H1 (cell line): ENCODE measurements around the gene HIGD2B. TPM values are rescaled to one million over a fixed set of nuclear protein-coding genes. Genes with fewer than 3 reads are reported as not detected.

ENCODE experiments used
- CTCF ChIA-PET: fragments of 300-600 bp; sonication (Branson Sonifier 250); formaldehyde crosslinking; loops from one replicate; lab custom pipeline; 2021; ENCODE audit not compliant: partially characterized antibody; lab: Charles Lee
- POLR2A ChIA-PET: fragments of 300-600 bp; sonication (Branson Sonifier 250); formaldehyde crosslinking; loops from one replicate; lab custom pipeline; 2021; ENCODE audit warnings: inconsistent platforms; ENCODE audit not compliant: partially characterized antibody; lab: Charles Lee
- DNase-seq, 2 experiments: peaks; one replicate each; pipeline versions ENCODE4 v3.0.0 to v3.0.0-alpha.2; 2010 to 2022; ENCODE audit warnings: low spot score in 2 of 2, low read depth in 1 of 2, mixed read lengths in 1 of 2
- FAIRE-seq: peaks from 2 replicates; lab custom pipeline; 2011; peaks lifted over from hg19 to GRCh38; lab: Jason Lieb, UNC
- H2AFZ ChIP-seq: 2 replicates; pipeline ENCODE4 v1.8.1; 2012; ENCODE audit warnings: low read length, inconsistent platforms
- H2AK5ac ChIP-seq: 2 replicates; pipeline ENCODE4 v1.6.1; 2013; ENCODE audit warnings: low read depth, low read length
- H2BK120ac ChIP-seq: replicated peaks from 2 replicates; pipeline ENCODE3; 2013; ENCODE audit warnings: low read depth, low read length, inconsistent platforms
- H2BK12ac ChIP-seq: 2 replicates; pipeline ENCODE4 v1.6.1; 2013; ENCODE audit warnings: low read depth, low read length
- H2BK15ac ChIP-seq: 2 replicates; pipeline ENCODE4 v1.6.1; 2013; ENCODE audit warnings: low read length
- H2BK20ac ChIP-seq: 2 replicates; pipeline ENCODE4 v1.6.1; 2013; ENCODE audit warnings: low read length
- H2BK5ac ChIP-seq: 2 replicates; pipeline ENCODE4 v1.6.1; 2013; ENCODE audit warnings: low read depth, low read length
- H3K14ac ChIP-seq: 2 replicates; pipeline ENCODE4 v1.6.1; 2013; ENCODE audit warnings: inconsistent platforms; ENCODE audit not compliant: insufficient read length
- H3K18ac ChIP-seq: 2 replicates; pipeline ENCODE4 v1.6.1; 2013; ENCODE audit warnings: low read length; ENCODE audit errors: extremely low read depth
- H3K23ac ChIP-seq: 2 replicates; pipeline ENCODE4 v1.6.1; 2013; ENCODE audit warnings: inconsistent platforms; ENCODE audit not compliant: insufficient read length
- H3K23me2 ChIP-seq: 2 replicates; pipeline ENCODE4 v1.6.1; 2013; ENCODE audit warnings: low read depth, low read length
- H3K27ac ChIP-seq: 2 replicates; pipeline ENCODE4 v1.6.1; 2011; ENCODE audit warnings: low read depth, low read length, inconsistent platforms
- H3K27me3 ChIP-seq, 4 experiments: replicated peaks in 1 of 4; 1 replicate in 1 of 4; 2 replicates in 3 of 4; pipeline versions ENCODE4 v1.6.1 to v1.8.1; 2011 to 2013; ENCODE audit warnings: low read length in 3 of 4, mild to moderate bottlenecking in 3 of 4, inconsistent platforms in 2 of 4, mixed read lengths in 2 of 4, moderate library complexity in 1 of 4; ENCODE audit not compliant: control insufficient read depth in 3 of 4, insufficient read depth in 3 of 4; ENCODE audit errors: extremely low read depth in 1 of 4
- H3K36me3 ChIP-seq, 4 experiments: 2 replicates each; pipeline versions ENCODE4 v1.6.1 to v1.8.1; 2011 to 2013; ENCODE audit warnings: mild to moderate bottlenecking in 4 of 4, low read length in 3 of 4, moderate library complexity in 2 of 4, control low read depth in 1 of 4, inconsistent platforms in 1 of 4; ENCODE audit not compliant: insufficient read depth in 4 of 4, control insufficient read depth in 2 of 4
- H3K4ac ChIP-seq: replicated peaks from 2 replicates; pipeline ENCODE3; 2013; ENCODE audit warnings: low read length, low read depth, mixed read lengths, inconsistent platforms; ENCODE audit not compliant: insufficient read length
- H3K4me1 ChIP-seq, 4 experiments: replicated peaks in 1 of 4; 1 replicate in 1 of 4; 2 replicates in 3 of 4; pipeline versions ENCODE4 v1.6.1 to v1.8.1; 2011 to 2013; ENCODE audit warnings: low read length in 3 of 4, inconsistent platforms in 2 of 4, mixed read lengths in 1 of 4; ENCODE audit not compliant: insufficient read depth in 4 of 4, control insufficient read depth in 3 of 4
- H3K4me2 ChIP-seq, 2 experiments: 2 replicates each; pipeline versions ENCODE4 v1.6.1 to v1.8.1; 2011 to 2013; ENCODE audit warnings: low read depth in 2 of 2, low read length in 2 of 2, control low read depth in 1 of 2, inconsistent platforms in 1 of 2, mild to moderate bottlenecking in 1 of 2; ENCODE audit not compliant: insufficient read depth in 1 of 2
- H3K4me3 ChIP-seq, 4 experiments: fragments of 200-600, 300-600 bp in 1 of 4; sonication (generic), shearing (Covaris generic), sonication (Bioruptor Twin) in 1 of 4; 2 replicates each; pipeline versions ENCODE4 v1.5.1 to v1.8.1; 2011 to 2016; ENCODE audit warnings: low read length in 4 of 4, low read depth in 3 of 4, control low read depth in 2 of 4, inconsistent platforms in 2 of 4, mild to moderate bottlenecking in 2 of 4, mixed read lengths in 1 of 4, moderate library complexity in 1 of 4; ENCODE audit not compliant: insufficient read depth in 2 of 4; ENCODE audit errors: extremely low read depth in 1 of 4
- H3K56ac ChIP-seq: replicated peaks from 2 replicates; pipeline ENCODE3; 2013; ENCODE audit warnings: low read depth, mild to moderate bottlenecking, mixed read lengths, low read length, inconsistent platforms; ENCODE audit not compliant: insufficient read length
- H3K79me1 ChIP-seq: 2 replicates; pipeline ENCODE4 v1.6.1; 2013; ENCODE audit warnings: low read depth, low read length, control low read depth
- H3K79me2 ChIP-seq, 2 experiments: 2 replicates each; pipeline versions ENCODE4 v1.6.1 to v1.8.1; 2012 to 2013; ENCODE audit warnings: low read length in 2 of 2, mild to moderate bottlenecking in 2 of 2, inconsistent platforms in 1 of 2; ENCODE audit not compliant: insufficient read depth in 2 of 2, control insufficient read depth in 1 of 2
- H3K9ac ChIP-seq, 4 experiments: replicated peaks in 1 of 4; 1 replicate in 1 of 4; 2 replicates in 3 of 4; pipeline versions ENCODE4 v1.6.1 to v1.8.1; 2011 to 2013; ENCODE audit warnings: low read depth in 3 of 4, low read length in 3 of 4, control low read depth in 2 of 4, mild to moderate bottlenecking in 2 of 4, moderate library complexity in 2 of 4, inconsistent platforms in 1 of 4; ENCODE audit errors: extremely low read depth in 1 of 4
- H3K9me3 ChIP-seq, 2 experiments: 2 replicates each; pipeline versions ENCODE4 v1.6.1 to v1.8.1; 2012 to 2013; ENCODE audit warnings: mild to moderate bottlenecking in 2 of 2, moderate library complexity in 2 of 2, control low read depth in 1 of 2, inconsistent platforms in 1 of 2, low read depth in 1 of 2, low read length in 1 of 2, mixed read lengths in 1 of 2; ENCODE audit not compliant: insufficient read depth in 2 of 2
- H4K20me1 ChIP-seq, 2 experiments: replicated peaks in 1 of 2; 2 replicates each; pipeline versions ENCODE3 to v1.8.1; 2011 to 2013; ENCODE audit warnings: inconsistent platforms in 2 of 2, low read length in 2 of 2, mild to moderate bottlenecking in 1 of 2; ENCODE audit not compliant: insufficient read depth in 2 of 2, control insufficient read depth in 1 of 2
- H4K5ac ChIP-seq: 2 replicates; pipeline ENCODE4 v1.6.1; 2013; ENCODE audit warnings: low read length, low read depth, mixed read lengths, inconsistent platforms; ENCODE audit not compliant: insufficient read length
- H4K8ac ChIP-seq: 2 replicates; pipeline ENCODE4 v1.8.0; 2013; ENCODE audit warnings: mild to moderate bottlenecking, moderate library complexity, low read length, inconsistent platforms; ENCODE audit not compliant: insufficient read depth; ENCODE audit errors: extremely low read depth
- H4K91ac ChIP-seq: replicated peaks from 2 replicates; pipeline ENCODE3; 2013; ENCODE audit warnings: low read length, mixed read lengths, inconsistent platforms; ENCODE audit not compliant: insufficient read length
- ATF3 ChIP-seq: IDR thresholded peaks from 2 replicates; pipeline ENCODE4 v1.6.1; 2011; ENCODE audit warnings: low read depth, mild to moderate bottlenecking, low read length; ENCODE audit not compliant: insufficient read depth
- BACH1 ChIP-seq: IDR thresholded peaks from 2 replicates; pipeline ENCODE4 v1.6.1; 2012; ENCODE audit warnings: low read length, improper control_type of control experiment
- CTBP2 ChIP-seq: IDR thresholded peaks from 2 replicates; pipeline ENCODE4 v1.7.0; 2011; ENCODE audit warnings: borderline replicate concordance, mild to moderate bottlenecking, moderate library complexity, mixed read lengths, low read length; ENCODE audit not compliant: insufficient read depth, insufficient read length
- FOSL1 ChIP-seq: IDR thresholded peaks from 2 replicates; pipeline ENCODE4 v1.6.1; 2011; ENCODE audit warnings: mild to moderate bottlenecking, low read depth, low read length, moderate library complexity; ENCODE audit not compliant: insufficient read depth
- GABPA ChIP-seq: IDR thresholded peaks from 2 replicates; pipeline ENCODE4 v1.6.1; 2011; ENCODE audit warnings: mild to moderate bottlenecking, low read length, moderate library complexity, borderline replicate concordance; ENCODE audit not compliant: insufficient read depth
- GTF2F1 ChIP-seq: IDR thresholded peaks from 2 replicates; pipeline ENCODE4 v1.6.1; 2012; ENCODE audit warnings: low read depth, low read length, improper control_type of control experiment, borderline replicate concordance
- KDM1A ChIP-seq: fragments of 200-600, 300-600 bp; sonication (generic); IDR thresholded peaks from 2 replicates; pipeline ENCODE4 v1.7.1; 2016; ENCODE audit warnings: mild to moderate bottlenecking, low read length, borderline replicate concordance
- KDM5A ChIP-seq: fragments of 200-600 bp; IDR thresholded peaks from 2 replicates; pipeline ENCODE4 v1.7.1; 2012; ENCODE audit warnings: mild to moderate bottlenecking, low read length, inconsistent platforms, mixed read lengths
- PHF8 ChIP-seq: fragments of 200-600 bp; sonication (generic); conservative IDR thresholded peaks from 2 replicates; pipeline ENCODE4 v1.7.1; 2012; ENCODE audit warnings: low read depth, mild to moderate bottlenecking, inconsistent platforms, low read length, moderate library complexity
- POU5F1 ChIP-seq: IDR thresholded peaks from 2 replicates; pipeline ENCODE4 v1.6.1; 2011; ENCODE audit warnings: low read depth, mild to moderate bottlenecking, low read length, moderate library complexity
- RBBP5 ChIP-seq: IDR thresholded peaks from 2 replicates; pipeline ENCODE4 v1.7.1; 2012; ENCODE audit warnings: low read depth, mild to moderate bottlenecking, inconsistent platforms, low read length, moderate library complexity, borderline replicate concordance
- TEAD4 ChIP-seq: IDR thresholded peaks from 2 replicates; pipeline ENCODE4 v1.6.1; 2012; ENCODE audit warnings: low read depth, low read length, inconsistent platforms, mixed read lengths
- WGBS, 2 experiments: shearing (Covaris generic) in 1 of 2; methylation state at CpG; one replicate each; pipeline versions ENCODE4 v1.1.6 to v1.1.7; 2013 to 2015; ENCODE audit warnings: low lambda C conversion rate in 2 of 2, mixed read lengths in 2 of 2, inconsistent platforms in 1 of 2, low coverage in 1 of 2, missing lambda C conversion rate in 1 of 2; ENCODE audit not compliant: insufficient replicate concordance in 2 of 2, insufficient coverage in 1 of 2, insufficient read length in 1 of 2; ENCODE audit errors: extremely low coverage in 1 of 2, missing lambda C conversion rate in 1 of 2; 5-methylcytosine and 5-hydroxymethylcytosine counted together
- polyA plus RNA-seq, 7 experiments: library from polyadenylated mRNA; depleted of rRNA in 3 of 7; stranded (reverse) in 5 of 7; unstranded in 2 of 7; fragments of >200 nt in 5 of 7; fragments of 200-250 nt in 2 of 7; gene quantifications; 1 replicate in 5 of 7; 2 replicates in 1 of 7; 4 replicates in 1 of 7; pipeline versions ENCODE4 v1.2.1 to v1.2.3, GENCODE V29; 2011 to 2013; ENCODE audit warnings: missing spikeins in 2 of 7, mixed read lengths in 2 of 7
- total RNA-seq: library from RNA; stranded (reverse); fragmentation: NEBNext Ultra II Directional; extraction: Animal tissue kit (Norgen Biotek cat#: 25700); gene quantifications from 2 replicates; pipeline ENCODE4 v1.2.1, GENCODE V29; 2021

HIGD2B gene
- total and polyA plus RNA-seq, 2 of the 8 experiments (the other 6 are each of a cell fraction or from before 2014, with no cell fraction given), result not detected

- H2BK12ac ChIP-seq, result no peak overlapping the region
- H2BK20ac ChIP-seq, result no peak overlapping the region
- no peak overlapping the region for H3K27ac ChIP-seq
- WGBS, 2 experiments, result 98% methylated on average over 5 of the region's 5 CpGs; no CpG with 5 or more reads in 1 of the 2 experiments
- DNase-seq (no peak), FAIRE-seq (no peak)
- POLR2A ChIA-PET, result no interaction called here
- peaks cover 0 to 36% of the 10 kb centered on the region in 2 experiments; a peak in 2 of 4 replicates for H3K79me2 ChIP-seq
- H2BK15ac ChIP-seq, result no peak overlapping the region
- H3K14ac ChIP-seq, result no peak overlapping the region
- no peak overlapping the region for H3K4me3 ChIP-seq
- no peaks in the 10 kb centered on the region for H3K36me3 ChIP-seq
- H4K20me1 ChIP-seq, result no peaks in the 10 kb centered on the region
- H3K4me2 ChIP-seq, result no peak overlapping the region
- CTCF ChIA-PET, result interaction anchor here (0.6 to 1.2 kb wide), 2 partner anchors 61 to 1864 kb away, joined by 3 read pairs; no protein-coding TSS in a partner anchor
- no peak overlapping the region for H2BK5ac ChIP-seq
- no peak overlapping the region for H3K18ac ChIP-seq
- no peak overlapping the region for H3K56ac ChIP-seq
- no peak overlapping the region for H2BK120ac ChIP-seq
- H3K9ac ChIP-seq, result no peak overlapping the region
- no peak for TF ChIP-seq GABPA
- TF ChIP-seq POU5F1, result no peak
- TF ChIP-seq GTF2F1, result no peak
- no peak for TF ChIP-seq FOSL1
- TF ChIP-seq KDM1A, result no peak
- TF ChIP-seq TEAD4, result no peak
- no peak for TF ChIP-seq ATF3
- TF ChIP-seq KDM5A, result no peak
- no peak for TF ChIP-seq PHF8
- TF ChIP-seq RBBP5, result no peak
- TF ChIP-seq BACH1, result no peak
- TF ChIP-seq CTBP2, result no peak
- no peak overlapping the region for H2AK5ac ChIP-seq
- no peak overlapping the region for H4K5ac ChIP-seq
- H4K8ac ChIP-seq, result no peak overlapping the region
- no peaks in the 10 kb centered on the region for H3K27me3 ChIP-seq
- no peak overlapping the region for H4K91ac ChIP-seq
- 0 out of 2 replicates have a peak, but pooled peaks cover 3% of the 10 kb centered on the region for H3K79me1 ChIP-seq
- no peak overlapping the region for H3K23ac ChIP-seq
- H3K23me2 ChIP-seq, result 0 out of 2 replicates have a peak, but pooled peaks cover 2% of the 10 kb centered on the region
- no peak overlapping the region for H3K4ac ChIP-seq
- H3K4me1 ChIP-seq, result 0 out of 7 replicates have a peak, but pooled peaks cover 0 to 2% (median 0%) of the 10 kb centered on the region in 4 experiments
- no peaks in the 10 kb centered on the region for H3K9me3 ChIP-seq
- no peak overlapping the region for H2AFZ ChIP-seq
These were observed 2.7 kb upstream of the HIGD2B start for GRCh38 chr15:72688697-72689096.
